Chondrocyte (in vitro differentiated cells): ENCODE data around the gene IGF1R. TPM values are rescaled to one million over a fixed set of nuclear protein-coding genes. Genes with fewer than 3 reads are reported as not detected.
A peak's percentile ranks its signal among the peaks of the same experiment; 100 is the strongest.

Experiments used
- DNase-seq: peaks from one replicate; pipeline ENCODE4 v3.0.0; 2021; ENCODE audit warnings: mixed read lengths, low spot score
- H3K27ac Mint-ChIP-seq: one replicate; pipeline ENCODE4 v1.8.0; 2021; ENCODE audit warnings: mild to moderate bottlenecking, moderate library complexity, mixed read lengths; ENCODE audit not compliant: unreplicated experiment
- H3K27me3 Mint-ChIP-seq: 2 replicates; pipeline ENCODE4 v1.8.0; 2021; ENCODE audit warnings: low read depth, mixed read lengths
- H3K36me3 Mint-ChIP-seq: 2 replicates; pipeline ENCODE4 v1.8.0; 2021; ENCODE audit warnings: low read depth, mixed read lengths
- H3K4me1 Mint-ChIP-seq: 2 replicates; pipeline ENCODE4 v1.8.0; 2021; ENCODE audit warnings: low read depth, mild to moderate bottlenecking, mixed read lengths
- H3K4me3 Mint-ChIP-seq: one replicate; pipeline ENCODE4 v1.8.0; 2021; ENCODE audit warnings: mild to moderate bottlenecking, moderate library complexity, mixed read lengths; ENCODE audit not compliant: unreplicated experiment
- H3K9me3 Mint-ChIP-seq: 2 replicates; pipeline ENCODE4 v1.8.0; 2021; ENCODE audit warnings: low read depth, mixed read lengths
- CTCF ChIP-seq: fragments of 200-600 bp; sonication (generic); IDR thresholded peaks from 2 replicates; pipeline ENCODE4 v1.5.0; 2021; ENCODE audit warnings: antibody characterized with exemption, mild to moderate bottlenecking, moderate library complexity
- total RNA-seq: library from RNA; stranded (reverse); gene quantifications from 3 replicates; pipeline ENCODE4 v1.2.1, GENCODE V29; 2021

Gene IGF1R
- total RNA-seq, 1 donor from 2014 or later = 119 TPM

DNA sequence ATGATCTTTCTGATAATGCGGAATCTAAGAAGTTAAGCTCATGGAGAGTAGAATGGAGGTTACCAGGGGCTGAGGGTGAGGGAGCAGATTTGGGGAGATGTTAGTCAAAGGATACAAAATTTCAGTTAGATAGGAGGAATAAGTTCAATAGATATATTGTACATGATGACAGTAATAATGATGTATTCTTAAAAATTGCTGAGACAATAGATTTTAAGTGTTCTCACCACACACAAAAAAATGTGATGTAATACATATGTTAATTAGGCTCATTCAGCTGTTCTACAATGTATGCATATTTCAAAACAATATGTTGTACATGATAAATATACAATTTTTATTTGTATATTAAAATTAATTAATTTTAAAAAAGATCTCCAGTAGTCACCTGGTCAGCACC lies 277.9 kb downstream of the IGF1R start:
- peaks cover 34% of the 10 kb centered on the region for H3K4me1 Mint-ChIP-seq
- no peak overlapping the region for H3K4me3 Mint-ChIP-seq
- DNase-seq = no peak
- no peaks in the 10 kb centered on the region for H3K9me3 Mint-ChIP-seq
- peak overlapping the region; percentile 70 for H3K27ac Mint-ChIP-seq
- H3K36me3 Mint-ChIP-seq = peaks cover 55% of the 10 kb centered on the region
- no peaks in the 10 kb centered on the region for H3K27me3 Mint-ChIP-seq
- no peak for TF ChIP-seq CTCF

DNA sequence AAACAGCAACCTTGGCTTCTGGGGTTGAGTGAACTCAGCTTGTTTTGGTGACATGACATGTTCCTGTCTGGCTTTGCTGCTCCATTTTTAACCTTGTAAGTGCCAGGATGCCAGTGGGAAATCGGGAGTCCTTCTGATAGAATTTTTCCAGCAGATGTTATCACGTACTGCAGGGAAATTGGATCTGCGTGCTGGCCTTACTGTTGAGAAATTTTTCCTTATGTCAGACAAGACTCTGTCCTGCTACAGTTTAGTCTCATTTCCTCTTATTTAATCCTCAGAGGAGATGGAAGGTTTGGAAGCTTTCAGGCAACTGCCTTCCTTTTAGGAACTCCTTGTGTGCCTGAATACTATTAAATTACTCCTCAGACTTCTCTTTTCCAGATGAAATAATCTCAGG lies 278.7 kb downstream of the IGF1R start:
- TF ChIP-seq CTCF = no peak

GRCh38 chr15:98927996-98928395 lies 279.7 kb downstream of the IGF1R start:
- no peaks in the 10 kb centered on the region for H3K27me3 Mint-ChIP-seq
- H3K9me3 Mint-ChIP-seq = no peaks in the 10 kb centered on the region
- H3K36me3 Mint-ChIP-seq = peaks cover 55% of the 10 kb centered on the region
- TF ChIP-seq CTCF = no peak
- peaks cover 34% of the 10 kb centered on the region for H3K4me1 Mint-ChIP-seq
- no peak overlapping the region for H3K4me3 Mint-ChIP-seq
- no peak for DNase-seq
- peak overlapping the region; percentile 77 for H3K27ac Mint-ChIP-seq

More for the DNA sequence above, 278.7 kb downstream of the IGF1R start:
- Mint-ChIP-seq H3K9me3 (no peaks in the 10 kb centered on the region), H3K27me3 (no peaks in the 10 kb centered on the region), H3K36me3 (peaks cover 55% of the 10 kb centered on the region), H3K27ac (peak overlapping the region; percentile 77), H3K4me3 (no peak overlapping the region), H3K4me1 (peaks cover 34% of the 10 kb centered on the region)
- DNase-seq = no peak

GRCh38 chr15:98930576-98930975 lies 282.2 kb downstream of the IGF1R start:
- H3K36me3 Mint-ChIP-seq = peaks cover 61% of the 10 kb centered on the region
- no peak for TF ChIP-seq CTCF
- H3K4me3 Mint-ChIP-seq = no peak overlapping the region
- no peak overlapping the region for H3K27ac Mint-ChIP-seq
- H3K4me1 Mint-ChIP-seq = peaks cover 28% of the 10 kb centered on the region
- DNase-seq = no peak
- H3K9me3 Mint-ChIP-seq = no peaks in the 10 kb centered on the region
- H3K27me3 Mint-ChIP-seq = no peaks in the 10 kb centered on the region

DNA sequence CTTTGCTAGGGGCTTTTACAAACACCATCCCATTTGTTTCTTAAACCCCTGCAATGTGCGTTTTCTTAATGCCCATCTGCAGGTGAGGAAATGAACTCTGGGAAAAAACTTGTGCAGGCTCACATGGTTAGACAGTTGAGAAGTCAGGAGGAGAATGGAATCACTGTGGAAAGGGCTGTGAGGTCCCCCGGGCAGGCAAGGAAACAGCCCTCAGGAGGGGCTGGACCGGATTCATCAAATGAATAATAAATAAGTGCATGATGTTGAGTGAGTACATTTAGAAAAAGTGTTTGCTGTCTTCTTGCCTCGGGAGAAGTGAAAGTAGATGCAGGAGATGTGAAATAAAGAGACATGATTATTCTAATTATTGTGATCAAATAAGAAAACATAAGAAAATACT lies 282.7 kb downstream of the IGF1R start:
- no peak for DNase-seq
- Mint-ChIP-seq H3K27ac (peak overlapping the region; percentile 8), H3K9me3 (no peaks in the 10 kb centered on the region), H3K4me1 (peaks cover 24% of the 10 kb centered on the region), H3K36me3 (peaks cover 62% of the 10 kb centered on the region), H3K4me3 (no peak overlapping the region), H3K27me3 (no peaks in the 10 kb centered on the region)
- TF ChIP-seq CTCF = no peak
